ENCODE results near the gene C4A. TPM values are rescaled to one million over a fixed set of nuclear protein-coding genes. Genes with fewer than 3 reads are reported as not detected.

C4A gene
- total and polyA plus RNA-seq, 2 of the 13 experiments (the other 11 are each of a cell fraction or from before 2014, with no cell fraction given): 165 to 478 TPM

DNA sequence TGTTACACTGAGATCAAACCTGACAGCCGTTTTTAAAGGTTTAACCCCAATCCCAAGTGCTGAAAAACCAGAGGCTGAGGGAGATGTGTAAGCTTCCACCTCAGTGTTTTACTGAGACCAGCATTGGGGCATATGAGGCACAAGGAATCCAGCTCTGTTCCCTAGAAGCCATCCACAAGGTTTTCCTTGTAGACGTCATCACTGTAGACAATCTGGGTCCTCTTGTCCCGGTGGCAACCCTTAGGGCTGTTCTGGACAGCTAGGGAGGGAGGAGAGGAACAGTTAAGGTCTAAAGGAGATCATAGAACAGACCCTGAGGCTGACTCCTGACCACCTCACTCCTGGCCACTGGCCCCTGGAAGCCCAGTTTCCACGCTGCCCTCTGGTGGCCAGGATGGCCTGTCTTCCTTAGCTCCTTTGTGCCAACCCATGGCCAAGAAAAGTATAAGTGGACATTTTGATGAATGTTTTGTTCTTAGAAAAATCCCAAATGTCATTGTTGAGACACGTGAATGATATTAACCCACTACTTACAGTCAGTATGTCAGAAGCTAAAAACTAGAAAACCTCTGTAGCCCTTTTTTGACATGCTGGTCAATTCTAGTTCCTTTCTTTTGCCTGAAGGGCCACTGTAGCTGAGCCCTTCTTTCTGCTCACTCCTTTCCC, 29.6 kb upstream of the C4A start (continued):
- TF ChIP-seq, protein P1, sequence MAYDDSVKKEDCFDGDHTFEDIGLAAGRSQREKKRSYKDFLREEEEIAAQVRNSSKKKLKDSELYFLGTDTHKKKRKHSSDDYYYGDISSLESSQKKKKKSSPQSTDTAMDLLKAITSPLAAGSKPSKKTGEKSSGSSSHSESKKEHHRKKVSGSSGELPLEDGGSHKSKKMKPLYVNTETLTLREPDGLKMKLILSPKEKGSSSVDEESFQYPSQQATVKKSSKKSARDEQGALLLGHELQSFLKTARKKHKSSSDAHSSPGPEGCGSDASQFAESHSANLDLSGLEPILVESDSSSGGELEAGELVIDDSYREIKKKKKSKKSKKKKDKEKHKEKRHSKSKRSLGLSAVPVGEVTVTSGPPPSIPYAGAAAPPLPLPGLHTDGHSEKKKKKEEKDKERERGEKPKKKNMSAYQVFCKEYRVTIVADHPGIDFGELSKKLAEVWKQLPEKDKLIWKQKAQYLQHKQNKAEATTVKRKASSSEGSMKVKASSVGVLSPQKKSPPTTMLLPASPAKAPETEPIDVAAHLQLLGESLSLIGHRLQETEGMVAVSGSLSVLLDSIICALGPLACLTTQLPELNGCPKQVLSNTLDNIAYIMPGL (CRISPR knock-in tag; IDR thresholded peaks at IDR 0.05; ENCODE audit: borderline replicate concordance in 1 of 2, low read depth in 1 of 2): peak in 1 of 2 experiments; percentile 49; a peak in 2 of 4 replicates
- TF ChIP-seq KDM3A (CRISPR knock-in tag; IDR thresholded peaks at IDR 0.05; ENCODE audit: low read depth): no peak
- TF ChIP-seq, protein P2, sequence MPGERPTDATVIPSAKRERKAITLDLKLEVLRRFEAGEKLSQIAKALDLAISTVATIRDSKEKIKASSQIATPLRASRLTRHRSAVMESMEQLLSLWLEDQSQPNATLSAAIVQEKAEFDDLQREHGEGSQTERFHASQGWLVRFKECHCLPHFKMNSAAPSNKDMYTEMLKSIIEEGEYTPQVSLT (CRISPR knock-in tag; IDR thresholded peaks at IDR 0.05; ENCODE audit: borderline replicate concordance, low read depth): no peak
- 0 out of 2 replicates have a peak, but pooled peaks have one; percentile 41 for TF ChIP-seq ZNF761 (CRISPR knock-in tag; conservative IDR thresholded peaks at IDR 0.05)
- no peak for TF ChIP-seq ZSCAN25 (CRISPR knock-in tag; IDR thresholded peaks at IDR 0.05)
- no peak for TF ChIP-seq NR2F6 (IDR thresholded peaks at IDR 0.05)
- TF ChIP-seq NR2F6 (CRISPR knock-in tag; IDR thresholded peaks at IDR 0.05): 0 out of 2 replicates have a peak, but pooled peaks have one; percentile 11
- no peak for TF ChIP-seq REXO4 (CRISPR knock-in tag; IDR thresholded peaks at IDR 0.05; ENCODE audit: borderline replicate concordance)
- TF ChIP-seq RAD51 (IDR thresholded peaks at IDR 0.05; ENCODE audit: borderline replicate concordance): no peak
- TF ChIP-seq RXRA (CRISPR knock-in tag; IDR thresholded peaks at IDR 0.05): peak; percentile 50; the same call in 1 of the 2 replicates
- no peak for TF ChIP-seq XBP1 (CRISPR knock-in tag; IDR thresholded peaks at IDR 0.05)
- no peak for TF ChIP-seq IRX3 (CRISPR knock-in tag; IDR thresholded peaks at IDR 0.05; ENCODE audit: borderline replicate concordance, low read depth)
- 0 out of 2 replicates have a peak, but pooled peaks have one; percentile 61 for TF ChIP-seq AKAP8 (CRISPR knock-in tag; IDR thresholded peaks at IDR 0.05)
- TF ChIP-seq HDAC2 (CRISPR knock-in tag; IDR thresholded peaks at IDR 0.05): peak; percentile 18; the same call in 1 of the 2 replicates
- peak; percentile 55; the same call in 1 of the 2 replicates for TF ChIP-seq RXRB (CRISPR knock-in tag; IDR thresholded peaks at IDR 0.05; ENCODE audit: borderline replicate concordance)
- TF ChIP-seq GTF2F1 (IDR thresholded peaks at IDR 0.05; ENCODE audit: low read length): no peak
- TF ChIP-seq ZBTB20 (CRISPR knock-in tag; IDR thresholded peaks at IDR 0.05; ENCODE audit: borderline replicate concordance, low read depth): 0 out of 2 replicates have a peak, but pooled peaks have one; percentile 33
- no peak for TF ChIP-seq TCF7L2 (IDR thresholded peaks at IDR 0.05; ENCODE audit: low read depth, low read length)
- TF ChIP-seq SNRNP70 (IDR thresholded peaks at IDR 0.05; ENCODE audit: low read depth, low read length): no peak
- peak; percentile 44; the same call in 1 of the 2 replicates for TF ChIP-seq CBX5 (CRISPR knock-in tag; IDR thresholded peaks at IDR 0.05; ENCODE audit: borderline replicate concordance)
- peak; percentile 59; the same call in 1 of the 2 replicates for TF ChIP-seq KAT8 (CRISPR knock-in tag; IDR thresholded peaks at IDR 0.05)
- TF ChIP-seq, protein P3, sequence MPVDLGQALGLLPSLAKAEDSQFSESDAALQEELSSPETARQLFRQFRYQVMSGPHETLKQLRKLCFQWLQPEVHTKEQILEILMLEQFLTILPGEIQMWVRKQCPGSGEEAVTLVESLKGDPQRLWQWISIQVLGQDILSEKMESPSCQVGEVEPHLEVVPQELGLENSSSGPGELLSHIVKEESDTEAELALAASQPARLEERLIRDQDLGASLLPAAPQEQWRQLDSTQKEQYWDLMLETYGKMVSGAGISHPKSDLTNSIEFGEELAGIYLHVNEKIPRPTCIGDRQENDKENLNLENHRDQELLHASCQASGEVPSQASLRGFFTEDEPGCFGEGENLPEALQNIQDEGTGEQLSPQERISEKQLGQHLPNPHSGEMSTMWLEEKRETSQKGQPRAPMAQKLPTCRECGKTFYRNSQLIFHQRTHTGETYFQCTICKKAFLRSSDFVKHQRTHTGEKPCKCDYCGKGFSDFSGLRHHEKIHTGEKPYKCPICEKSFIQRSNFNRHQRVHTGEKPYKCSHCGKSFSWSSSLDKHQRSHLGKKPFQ (CRISPR knock-in tag; IDR thresholded peaks at IDR 0.05; ENCODE audit: insufficient replicate concordance): no peak
- peak; percentile 57 for TF ChIP-seq POLR2AphosphoS5 (IDR thresholded peaks at IDR 0.05; ENCODE audit: low read depth, low read length)
- 0 out of 2 replicates have a peak, but pooled peaks have one; percentile 29 for TF ChIP-seq ZNF337 (CRISPR knock-in tag; IDR thresholded peaks at IDR 0.05; ENCODE audit: borderline replicate concordance, low read depth)
- peak; percentile 53; the same call in 1 of the 2 replicates for TF ChIP-seq PPARG (CRISPR knock-in tag; conservative IDR thresholded peaks at IDR 0.05)
- TF ChIP-seq MZF1 (CRISPR knock-in tag; IDR thresholded peaks at IDR 0.05; ENCODE audit: borderline replicate concordance): no peak

All from HepG2 (cell line).